K562 (cell line): ENCODE measurements around the gene CRKL. TPM values are rescaled to one million over a fixed set of nuclear protein-coding genes. Genes with fewer than 3 reads are reported as not detected.
A peak's percentile ranks its signal among the peaks of the same experiment; 100 is the strongest.

Source experiments
- ARID3A ChIP-seq: IDR thresholded peaks from 2 replicates; pipeline ENCODE4 v1.6.1; 2012; ENCODE audit warnings: low read depth, low read length, improper control_type of control experiment, borderline replicate concordance
- ATF3 ChIP-seq, 2 experiments: fragments of 450-650 bp in 1 of 2; sonication (generic) in 1 of 2; formaldehyde crosslinking in 1 of 2; IDR thresholded peaks in 1 of 2; conservative IDR thresholded peaks in 1 of 2; 2 replicates each; pipeline versions ENCODE4 v1.6.1 to v1.8.1; 2016 to 2023; ENCODE audit warnings: mild to moderate bottlenecking in 2 of 2, moderate library complexity in 2 of 2, inconsistent platforms in 1 of 2, missing genetic modification reagents in 1 of 2
- MBD1 ChIP-seq: fragments of 250-450 bp; sonication (Bioruptor Pico); IDR thresholded peaks from 2 replicates; pipeline ENCODE4 v1.8.0; 2022; ENCODE audit warnings: inconsistent platforms
- NFE2 ChIP-seq: IDR thresholded peaks from 2 replicates; pipeline ENCODE4 v1.6.1; 2014; ENCODE audit warnings: antibody characterized with exemption, low read depth
- NFRKB ChIP-seq: fragments of 450-650 bp; IDR thresholded peaks from 2 replicates; pipeline ENCODE4 v1.6.1; 2016; ENCODE audit warnings: low read depth
- NONO ChIP-seq, 2 experiments: fragments of 200-400 bp in 1 of 2; fragments of 450-650 bp in 1 of 2; formaldehyde crosslinking in 1 of 2; IDR thresholded peaks; 2 replicates each; pipeline ENCODE4 v1.6.1; 2017; ENCODE audit warnings: low read depth in 2 of 2, mild to moderate bottlenecking in 2 of 2, moderate library complexity in 2 of 2, low read length in 1 of 2
- SMARCC2 ChIP-seq: fragments of 450-650 bp; IDR thresholded peaks from 2 replicates; pipeline ENCODE4 v1.6.1; 2017; ENCODE audit warnings: antibody characterized with exemption, moderate library complexity, mild to moderate bottlenecking, low read depth
- STAT5B ChIP-seq: fragments of 250-450 bp; sonication (Bioruptor Pico); IDR thresholded peaks from 2 replicates; pipeline ENCODE4 v1.8.0; 2021; ENCODE audit warnings: mild to moderate bottlenecking, inconsistent platforms
- TBP ChIP-seq: optimal IDR thresholded peaks from 2 replicates; pipeline ENCODE3; 2011; ENCODE audit warnings: low read depth, low read length, improper control_type of control experiment
- TCF15 ChIP-seq: fragments of 250-450 bp; sonication (Bioruptor Pico); IDR thresholded peaks from 2 replicates; pipeline ENCODE4 v1.8.0; 2022; ENCODE audit warnings: moderate library complexity, mild to moderate bottlenecking, inconsistent platforms
- TGIF2 ChIP-seq: sonication (generic); formaldehyde crosslinking; IDR thresholded peaks from 2 replicates; pipeline ENCODE4 v1.8.1; 2022; ENCODE audit warnings: mild to moderate bottlenecking, missing genetic modification reagents, moderate library complexity
- TSHZ1 ChIP-seq: fragments of 250-450 bp; sonication (Bioruptor Pico); IDR thresholded peaks from 2 replicates; pipeline ENCODE4 v1.4.0; 2020; ENCODE audit warnings: mild to moderate bottlenecking, moderate library complexity
- ZFP36 ChIP-seq: fragments of 150-350 bp; IDR thresholded peaks from 2 replicates; pipeline ENCODE4 v1.6.1; 2018; ENCODE audit warnings: low read length, low read depth; ENCODE audit not compliant: partially characterized antibody
- ZNF395 ChIP-seq: fragments of 200-800 bp; sonication (Bioruptor generic); IDR thresholded peaks from 2 replicates; pipeline ENCODE4 v1.6.1; 2017; ENCODE audit warnings: missing genetic modification characterization, missing compliant biosample characterization
- ZNF586 ChIP-seq: fragments of 450-650 bp; formaldehyde crosslinking; conservative IDR thresholded peaks from 2 replicates; pipeline ENCODE4 v1.4.0; 2020; ENCODE audit warnings: mild to moderate bottlenecking, moderate library complexity
- ZNF699 ChIP-seq: fragments of 250-450 bp; sonication (Bioruptor Pico); IDR thresholded peaks from 2 replicates; pipeline ENCODE4 v1.8.0; 2021; ENCODE audit warnings: mild to moderate bottlenecking, moderate library complexity; ENCODE audit not compliant: insufficient replicate concordance
- ZNF830 ChIP-seq: fragments of 250-450 bp; sonication (Bioruptor Pico); IDR thresholded peaks from 2 replicates; pipeline ENCODE4 v1.5.0; 2021; ENCODE audit warnings: mild to moderate bottlenecking
- polyA plus RNA-seq, 8 experiments: library from polyadenylated mRNA; depleted of rRNA in 4 of 8; stranded (reverse) in 5 of 8; unstranded in 3 of 8; fragments of >200 nt; fragmentation: Nextera tagmentation in 2 of 8; fragmentation: Illumina TruSeq in 1 of 8; extraction: Ambion mirVana in 2 of 8; extraction: Trizol in 1 of 8; gene quantifications; 2 replicates each; pipeline versions ENCODE4 v1.2.1 to v1.2.3, GENCODE V29; 2011 to 2014; ENCODE audit warnings: inconsistent platforms in 1 of 8, missing spikeins in 1 of 8
- total RNA-seq, 7 experiments: library from RNA; depleted of rRNA in 6 of 7; stranded (reverse); fragments of >200 nt in 6 of 7; fragmentation: Illumina TruSeq in 2 of 7; extraction: Trizol in 2 of 7; gene quantifications; 2 replicates each; pipeline versions ENCODE4 v1.2.1 to v1.2.3, GENCODE V29; 2011 to 2021; ENCODE audit warnings: low replicate concordance in 1 of 7

CRKL gene
- total and polyA plus RNA-seq, 9 of the 15 experiments (the other 6 are each of a cell fraction or from before 2014, with no cell fraction given) = 100 to 263 (median 124) TPM

- no peak for TF ChIP-seq ZNF395 (CRISPR knock-in tag)
- TF ChIP-seq STAT5B = no peak
- no peak for TF ChIP-seq NFE2
- no peak for TF ChIP-seq TSHZ1 (CRISPR knock-in tag)
- TF ChIP-seq ZNF586 (CRISPR knock-in tag) = no peak
- no peak for TF ChIP-seq ATF3 (IDR thresholded peaks at IDR 0.05)
- TF ChIP-seq ATF3 (CRISPR knock-in tag; conservative IDR thresholded peaks at IDR 0.05) = no peak
- TF ChIP-seq ARID3A = no peak
- peak; percentile 58; the same call in 1 of the 2 replicates for TF ChIP-seq ZNF830 (CRISPR knock-in tag)
- no peak for TF ChIP-seq NONO (IDR thresholded peaks at IDR 0.05; ENCODE audit: low read depth in 2 of 2, low read length in 1 of 2)
- TF ChIP-seq NFRKB = no peak
- TF ChIP-seq ZNF699 = no peak
- peak; percentile 14; the same call in 1 of the 2 replicates for TF ChIP-seq TCF15 (CRISPR knock-in tag)
- TF ChIP-seq MBD1 (CRISPR knock-in tag) = no peak
- TF ChIP-seq TGIF2 (CRISPR knock-in tag) = no peak
- no peak for TF ChIP-seq ZFP36
- TF ChIP-seq SMARCC2 = no peak
- peak; percentile 36 for TF ChIP-seq TBP
These were observed 32.1 kb upstream of the CRKL start (continued) for GRCh38 chr22:20885017-20885556.
